DMS79 (cell line): ENCODE measurements around the gene DOC2A.
"Not testable (repeated sequence)": the region's sequence is repeated elsewhere in the genome, so short reads cannot be mapped to it uniquely, and the experiment has no call there.

Source experiments
- DNase-seq: peaks from one replicate; lab custom pipeline; 2025; lab: John Stamatoyannopoulos, UW

Gene DOC2A

GRCh38 chr16:30010844-30011713 lies at the start of gene DOC2A:
DOC2A (minus strand) TSS chr16:30011027; CDS start chr16:30010222, 805 bp downstream.
- peak; percentile 26 for DNase-seq

DNA sequence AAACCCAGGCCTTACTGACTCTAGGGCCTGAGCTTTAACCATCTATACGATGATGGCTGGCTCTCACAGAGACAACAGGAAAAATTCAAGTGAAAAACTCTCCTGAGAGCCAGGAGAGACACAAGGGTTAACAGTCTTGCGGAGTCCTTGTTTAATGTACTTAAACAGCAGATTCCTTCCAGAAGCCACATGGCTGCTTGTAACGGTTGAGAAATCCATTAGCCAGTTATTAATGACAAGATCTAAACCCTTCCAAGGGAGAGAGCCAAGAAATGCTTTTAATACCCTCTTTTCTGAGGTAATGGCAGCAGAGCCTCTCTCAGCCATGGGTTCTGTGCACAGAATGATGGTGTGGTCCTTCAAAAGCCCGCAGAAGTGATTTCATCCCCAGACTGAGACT lies 49.5 kb upstream of the DOC2A start:
- peak; percentile 96 for DNase-seq

DNA sequence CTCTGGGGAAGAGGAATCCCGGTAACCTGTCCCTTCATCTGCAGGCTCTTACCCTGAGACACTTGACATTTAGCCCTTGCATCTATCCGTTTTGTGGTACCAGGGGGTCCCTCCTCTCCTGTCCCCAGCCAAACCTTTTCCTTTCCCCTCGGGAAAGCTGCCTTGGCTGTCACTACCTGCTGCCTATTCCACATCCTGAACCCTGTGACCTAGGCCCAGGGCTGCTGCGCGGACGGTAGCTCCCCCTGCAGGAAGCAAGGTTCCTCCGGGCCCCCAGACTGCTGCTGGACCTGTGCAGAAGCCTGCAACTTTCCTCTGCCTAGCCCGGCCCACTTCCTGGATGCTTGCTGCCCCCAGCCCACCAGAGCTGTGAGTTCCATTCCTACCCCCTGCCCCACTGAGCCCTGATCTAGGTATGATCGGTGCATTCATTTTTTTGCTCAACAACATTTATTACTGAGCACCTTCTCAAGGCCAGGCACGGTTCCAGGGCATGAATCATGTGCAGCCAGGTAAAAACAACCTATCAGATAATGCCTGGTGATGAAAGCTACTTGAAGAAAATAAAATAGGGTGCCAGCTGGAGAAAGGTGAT lies 44.2 kb upstream of the DOC2A start:
- peak; percentile 64 for DNase-seq

- DNase-seq: no peak
Observed at GRCh38 chr16:30054451-30054850, 43.6 kb upstream of the DOC2A start.

DNA sequence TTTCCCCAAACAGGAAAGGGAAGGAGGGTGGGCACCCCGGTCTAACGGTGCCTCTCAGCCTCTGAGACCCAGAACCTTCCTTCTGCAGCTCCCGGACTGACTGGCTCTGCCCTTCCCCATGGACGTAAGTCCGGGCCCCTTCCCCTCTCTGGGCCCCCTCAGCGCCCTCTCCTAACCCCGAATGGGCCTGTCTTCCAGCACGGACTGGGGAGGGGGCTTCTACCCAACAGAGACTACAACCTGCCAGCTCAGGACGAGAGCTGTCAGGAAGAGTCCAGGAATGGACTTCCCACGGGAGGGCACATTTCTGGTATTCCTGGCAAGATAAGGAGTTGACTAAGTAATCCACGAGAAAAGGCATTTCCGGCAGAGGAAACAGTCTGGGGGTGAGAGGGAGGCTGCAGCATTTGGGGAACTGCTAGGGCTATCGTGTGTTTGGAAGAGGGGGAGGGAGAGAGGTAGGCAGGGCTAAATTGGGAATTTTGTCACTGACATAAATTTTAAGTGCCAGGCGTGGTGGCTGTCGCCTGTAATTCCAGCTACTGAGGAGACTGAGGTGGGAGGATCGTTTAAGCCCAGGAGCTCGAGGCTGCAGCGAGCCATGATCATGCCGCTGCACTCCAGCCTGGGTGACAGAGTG lies 42.7 kb upstream of the DOC2A start:
- no peak for DNase-seq

GRCh38 chr16:30052671-30053372 lies 42.0 kb upstream of the DOC2A start:
- peak; percentile 87 for DNase-seq

GRCh38 chr16:30051518-30051917 lies 40.7 kb upstream of the DOC2A start:
- DNase-seq: no peak

- no peak for DNase-seq
Observed at GRCh38 chr16:30049871-30050270, 39.0 kb upstream of the DOC2A start.

DNA sequence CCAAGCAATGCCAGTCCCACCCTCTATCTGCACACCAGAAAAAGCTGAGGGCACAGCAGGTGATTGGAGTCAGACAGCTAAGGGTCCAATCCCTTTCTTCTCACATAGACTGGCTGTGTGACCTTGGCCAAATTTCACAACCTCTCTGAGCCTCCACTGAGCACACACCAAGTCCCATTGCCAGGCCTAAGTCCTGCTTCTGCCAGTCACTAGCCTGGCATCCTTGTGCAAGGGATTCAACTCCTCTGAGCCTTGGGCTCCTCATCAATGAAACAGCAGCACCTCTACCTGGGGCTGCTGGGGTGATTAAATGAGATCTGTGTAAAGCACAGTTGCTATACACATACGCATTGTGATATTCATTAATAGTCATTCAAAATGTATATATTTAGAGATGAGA lies 35.8 kb upstream of the DOC2A start:
- DNase-seq: no peak

- no peak for DNase-seq
Observed at GRCh38 chr16:30046178-30046577, 35.4 kb upstream of the DOC2A start.

DNA sequence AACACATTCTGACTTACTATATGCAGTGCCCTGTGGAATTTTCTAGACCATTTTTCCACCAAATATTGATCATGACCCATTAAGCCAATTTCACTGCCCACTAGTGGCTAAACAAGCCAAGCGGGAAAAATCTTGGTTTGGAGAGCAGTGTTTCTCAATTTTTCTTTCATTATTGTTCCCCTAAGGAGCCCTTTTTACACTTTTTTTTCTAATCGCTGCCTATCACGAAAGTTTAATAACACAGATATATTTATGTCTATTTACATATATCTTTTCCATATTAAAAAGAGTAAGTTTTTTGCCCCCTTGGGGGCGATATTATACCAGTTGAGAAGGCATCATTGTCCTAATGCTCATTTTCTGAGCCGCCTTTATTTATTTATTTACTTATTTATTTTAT lies 31.0 kb upstream of the DOC2A start:
- DNase-seq: no peak

- DNase-seq: not testable (repeated sequence)
Observed at GRCh38 chr16:30040690-30041089, 29.9 kb upstream of the DOC2A start.

- DNase-seq: no peak
Observed at GRCh38 chr16:30040221-30040620, 29.4 kb upstream of the DOC2A start.

GRCh38 chr16:30033270-30033669 lies 22.4 kb upstream of the DOC2A start:
- DNase-seq: no peak

GRCh38 chr16:30032083-30032819 lies 21.4 kb upstream of the DOC2A start:
- DNase-seq: peak; percentile 71

- DNase-seq: no peak
Observed at GRCh38 chr16:30031477-30031918, 20.7 kb upstream of the DOC2A start.

DNA sequence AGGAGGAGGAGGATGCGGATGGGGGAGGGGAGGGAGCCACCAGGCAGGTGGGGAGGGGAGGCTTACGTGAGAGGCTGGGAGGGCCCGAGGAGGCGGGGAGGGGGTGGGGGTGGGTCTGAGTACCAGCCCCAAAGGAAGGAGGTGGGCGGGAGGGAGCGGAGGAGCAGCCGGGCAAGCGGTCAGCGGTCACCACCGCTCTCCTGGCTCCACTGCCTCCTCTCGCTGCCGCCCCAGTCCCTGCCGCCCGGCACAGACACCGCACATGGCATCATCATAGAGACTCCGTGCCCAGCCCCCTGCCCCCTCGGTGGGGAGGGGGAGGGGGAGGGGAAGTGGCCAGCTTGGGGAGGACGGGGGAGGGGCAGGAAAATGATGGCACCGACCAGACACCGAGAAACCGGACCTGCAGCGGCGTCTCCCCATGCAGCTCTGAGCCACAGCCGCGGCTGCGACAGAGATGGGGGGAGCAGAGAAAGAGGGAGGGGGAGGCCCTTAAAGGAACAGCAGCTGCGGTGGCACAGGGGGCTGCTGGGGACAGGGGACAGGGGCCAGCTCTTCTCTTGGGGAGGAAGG lies 20.1 kb upstream of the DOC2A start, which contains the start of gene TLCD3B:
Gene TLCD3B, minus strand, starts transcription at position 431 of the 573 bp plus-strand sequence. CDS start 744 bp downstream, outside the sequence.
- DNase-seq: no peak

GRCh38 chr16:30030011-30030685 lies 19.3 kb upstream of the DOC2A start:
- no peak for DNase-seq

DNA sequence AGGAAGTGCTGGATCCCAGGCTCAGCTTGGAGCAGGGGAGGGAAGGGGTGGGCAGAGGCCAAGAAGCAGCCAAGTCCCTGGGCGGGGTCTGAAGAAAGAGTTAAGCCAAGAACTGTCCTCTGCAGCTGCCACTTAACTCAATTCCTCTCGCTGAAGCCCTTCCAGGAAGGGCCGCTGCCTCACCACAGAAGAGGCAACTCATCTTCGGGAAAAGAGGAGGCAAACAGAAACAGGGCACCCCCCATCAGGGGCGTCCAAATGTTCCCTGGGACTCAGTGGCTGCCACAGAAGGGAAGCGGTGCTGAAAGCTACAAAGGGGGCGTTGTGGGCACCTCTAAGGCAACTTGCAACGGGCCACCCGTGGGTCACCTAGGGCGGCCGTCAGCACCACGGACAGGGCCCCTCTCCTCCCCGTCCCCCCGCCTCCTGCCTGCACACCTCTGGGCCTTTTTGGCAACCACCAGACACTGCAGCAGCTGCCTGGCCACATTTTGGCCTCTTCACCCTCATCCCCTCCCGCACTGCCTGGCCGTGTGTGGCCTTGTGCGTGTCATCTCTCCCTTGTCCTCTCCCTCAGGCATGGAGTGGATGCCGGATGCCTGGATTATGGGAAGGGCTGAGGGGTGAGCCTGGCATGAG lies 17.7 kb upstream of the DOC2A start:
- no peak for DNase-seq
